Fibroblast of mammary gland (primary cell): Measurements from ENCODE around the gene EYA2.

Experiments used
- DNase-seq: peaks from one replicate; pipeline ENCODE4 v3.0.0-alpha.2; 2010; ENCODE audit warnings: low read depth
- H3K4me3 ChIP-seq: 2 replicates; pipeline ENCODE4 v1.5.1; 2011; ENCODE audit warnings: low read depth, mild to moderate bottlenecking, low read length, moderate library complexity; ENCODE audit not compliant: control insufficient read depth
- TF ChIP-seq, protein P1 (sequence below): conservative IDR thresholded peaks from 2 replicates; pipeline ENCODE4 v1.5.1; 2011; ENCODE audit warnings: low read depth, low read length, inconsistent platforms; ENCODE audit not compliant: control insufficient read depth, insufficient read depth

The EYA2 gene

DNA sequence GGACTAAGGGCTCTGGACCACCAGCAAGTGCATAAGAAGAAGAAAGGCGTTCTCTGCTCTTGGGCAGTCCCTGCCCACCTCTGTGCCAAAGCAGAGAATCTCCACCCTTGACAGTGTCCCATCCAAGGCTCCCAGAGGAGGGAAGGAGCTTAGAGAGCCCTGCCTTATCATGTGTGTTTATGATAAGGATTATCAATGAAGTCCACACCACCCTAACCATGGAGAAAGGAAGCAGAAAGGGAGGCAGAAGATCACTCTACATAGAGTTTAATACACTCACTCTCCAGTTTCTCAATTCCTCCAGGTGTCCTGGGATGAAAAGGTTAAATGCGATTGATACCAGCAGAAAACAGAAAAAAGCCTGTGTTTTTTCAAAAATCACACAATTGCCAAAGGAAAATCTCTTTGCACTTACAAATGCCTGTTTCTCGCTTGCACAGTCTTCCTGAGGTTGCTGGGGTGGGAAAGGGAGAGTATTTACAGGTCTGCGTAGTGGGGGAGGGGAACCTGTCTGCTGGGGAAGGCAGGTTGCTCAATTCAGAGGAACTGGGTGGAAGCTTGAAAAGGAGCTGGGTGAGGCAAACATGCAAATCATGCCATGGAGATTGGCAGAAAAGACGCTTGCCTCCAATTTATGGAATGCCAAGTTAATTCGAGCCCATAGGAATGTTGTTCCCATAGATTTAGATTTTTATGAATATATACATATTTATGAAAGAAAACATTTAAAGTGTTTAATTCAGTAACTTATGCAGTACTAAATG, 104.0 kb downstream of the EYA2 start:
- TF ChIP-seq, protein P1, sequence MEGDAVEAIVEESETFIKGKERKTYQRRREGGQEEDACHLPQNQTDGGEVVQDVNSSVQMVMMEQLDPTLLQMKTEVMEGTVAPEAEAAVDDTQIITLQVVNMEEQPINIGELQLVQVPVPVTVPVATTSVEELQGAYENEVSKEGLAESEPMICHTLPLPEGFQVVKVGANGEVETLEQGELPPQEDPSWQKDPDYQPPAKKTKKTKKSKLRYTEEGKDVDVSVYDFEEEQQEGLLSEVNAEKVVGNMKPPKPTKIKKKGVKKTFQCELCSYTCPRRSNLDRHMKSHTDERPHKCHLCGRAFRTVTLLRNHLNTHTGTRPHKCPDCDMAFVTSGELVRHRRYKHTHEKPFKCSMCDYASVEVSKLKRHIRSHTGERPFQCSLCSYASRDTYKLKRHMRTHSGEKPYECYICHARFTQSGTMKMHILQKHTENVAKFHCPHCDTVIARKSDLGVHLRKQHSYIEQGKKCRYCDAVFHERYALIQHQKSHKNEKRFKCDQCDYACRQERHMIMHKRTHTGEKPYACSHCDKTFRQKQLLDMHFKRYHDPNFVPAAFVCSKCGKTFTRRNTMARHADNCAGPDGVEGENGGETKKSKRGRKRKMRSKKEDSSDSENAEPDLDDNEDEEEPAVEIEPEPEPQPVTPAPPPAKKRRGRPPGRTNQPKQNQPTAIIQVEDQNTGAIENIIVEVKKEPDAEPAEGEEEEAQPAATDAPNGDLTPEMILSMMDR, result no peak
- no peak overlapping the region for H3K4me3 ChIP-seq
- DNase-seq, result no peak

DNA sequence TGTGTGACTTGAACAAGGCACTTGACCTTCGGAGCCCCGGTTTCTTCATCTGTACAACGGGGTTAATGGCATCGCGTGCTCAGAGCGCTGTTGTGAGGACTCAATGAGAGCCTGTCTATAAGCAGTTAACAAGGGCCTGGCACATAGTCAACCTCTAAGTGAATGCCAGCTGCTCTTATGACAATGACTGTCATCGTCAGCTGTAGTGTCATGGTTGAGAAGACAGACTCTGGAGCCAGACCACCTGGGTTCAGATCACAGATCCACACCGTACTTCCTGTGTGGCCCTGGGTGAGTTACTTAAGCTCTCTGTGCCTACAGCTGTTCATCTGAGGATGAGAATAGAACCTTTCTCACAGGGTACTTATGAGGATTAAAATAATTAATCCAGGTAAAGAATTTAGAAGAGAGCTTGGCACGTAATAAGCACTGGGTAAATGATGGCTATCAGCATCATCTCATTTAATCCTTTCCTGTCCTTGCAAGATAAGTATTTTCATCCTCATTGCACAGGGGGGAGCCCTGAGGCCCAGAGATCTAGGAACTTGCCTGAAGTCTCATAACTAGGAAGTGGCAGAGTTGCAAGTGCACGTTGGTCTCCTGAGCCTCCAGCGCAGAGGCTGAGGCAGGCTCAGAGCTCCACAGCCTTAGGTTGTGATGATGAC, 105.3 kb downstream of the EYA2 start:
- no peak overlapping the region for H3K4me3 ChIP-seq
- DNase-seq, result no peak
- TF ChIP-seq, protein P1, result no peak

DNA sequence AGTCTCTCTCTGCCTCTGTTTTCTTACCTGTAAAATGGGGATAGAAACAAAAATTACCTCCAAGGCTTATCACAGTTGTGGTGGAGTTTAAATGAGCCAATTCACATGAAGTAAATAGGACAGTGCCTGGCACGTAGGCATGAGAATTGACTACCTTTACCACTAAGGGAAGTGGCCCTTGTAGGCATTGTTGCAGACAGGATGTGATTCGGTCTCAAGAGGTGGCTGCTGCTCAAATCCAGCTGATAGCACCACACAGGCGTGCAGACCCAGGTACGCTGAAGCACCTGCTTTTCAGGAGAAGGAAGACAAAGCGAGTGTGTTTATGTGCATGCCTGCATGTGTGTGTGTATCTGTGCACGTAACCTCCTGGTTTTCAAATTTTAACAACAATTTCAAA, 108.6 kb downstream of the EYA2 start:
- no peak for DNase-seq
- TF ChIP-seq, protein P1, result no peak
- H3K4me3 ChIP-seq, result no peak overlapping the region

DNA sequence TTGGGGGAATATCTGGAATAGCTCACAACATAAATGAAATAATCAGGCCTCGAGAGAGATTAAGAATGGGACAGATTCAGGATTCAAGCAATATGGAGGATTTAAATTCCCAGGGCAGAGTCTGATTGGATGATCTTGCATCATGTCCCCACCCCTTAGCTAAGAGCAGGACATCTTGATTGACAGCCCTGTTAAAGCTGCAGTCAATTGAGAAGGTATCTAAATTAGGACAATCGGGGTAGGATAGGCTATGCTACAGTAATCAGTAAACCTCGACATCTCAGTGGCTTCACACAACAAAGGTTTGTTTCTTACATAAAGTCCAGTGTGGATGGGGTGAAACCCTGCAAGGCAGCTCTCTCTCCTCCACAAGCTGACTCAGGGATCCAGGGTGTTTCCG, 109.5 kb downstream of the EYA2 start:
- DNase-seq, result no peak
- no peak overlapping the region for H3K4me3 ChIP-seq
- TF ChIP-seq, protein P1, result no peak

DNA sequence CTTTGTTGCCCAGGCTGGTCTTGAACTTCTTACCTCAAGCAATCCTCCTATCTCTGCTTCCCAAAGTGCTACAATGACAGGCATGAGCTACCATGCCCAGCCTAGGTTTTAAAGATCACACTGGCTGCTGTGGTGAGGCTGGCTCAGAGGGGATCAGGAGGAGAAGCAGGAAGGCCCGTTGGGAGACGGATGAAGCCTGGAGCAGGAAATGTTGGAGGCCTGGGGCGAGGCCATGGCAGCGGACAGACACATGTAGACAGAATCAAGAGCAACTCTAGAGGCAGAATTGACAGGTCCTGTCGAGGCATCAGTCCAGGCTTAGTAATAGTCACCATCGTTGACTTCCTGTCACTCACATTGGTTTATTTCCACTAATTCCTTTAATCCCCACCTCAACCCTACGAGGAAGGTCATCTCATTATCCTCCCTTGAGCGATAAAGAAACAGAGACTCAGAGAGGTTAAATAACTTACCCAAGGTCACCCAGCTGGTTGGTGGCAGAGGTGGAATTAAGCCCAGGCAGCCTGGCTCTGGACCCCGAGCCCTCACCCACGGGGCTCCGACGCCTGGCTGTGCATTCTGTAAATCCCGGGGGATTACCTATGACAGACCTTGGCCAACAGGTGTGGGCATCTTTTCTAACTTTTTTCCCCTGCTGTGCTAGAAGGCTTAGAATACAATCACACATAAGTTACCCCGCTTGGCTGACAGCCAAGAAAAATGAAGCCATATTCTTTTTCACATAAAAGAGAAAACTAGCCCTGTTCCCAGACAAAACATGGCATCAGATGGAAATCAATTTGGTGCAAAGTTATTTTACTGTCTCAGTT, 113.4 kb downstream of the EYA2 start:
- no peak for DNase-seq
- TF ChIP-seq, protein P1, result no peak
- H3K4me3 ChIP-seq, result no peak overlapping the region

DNA sequence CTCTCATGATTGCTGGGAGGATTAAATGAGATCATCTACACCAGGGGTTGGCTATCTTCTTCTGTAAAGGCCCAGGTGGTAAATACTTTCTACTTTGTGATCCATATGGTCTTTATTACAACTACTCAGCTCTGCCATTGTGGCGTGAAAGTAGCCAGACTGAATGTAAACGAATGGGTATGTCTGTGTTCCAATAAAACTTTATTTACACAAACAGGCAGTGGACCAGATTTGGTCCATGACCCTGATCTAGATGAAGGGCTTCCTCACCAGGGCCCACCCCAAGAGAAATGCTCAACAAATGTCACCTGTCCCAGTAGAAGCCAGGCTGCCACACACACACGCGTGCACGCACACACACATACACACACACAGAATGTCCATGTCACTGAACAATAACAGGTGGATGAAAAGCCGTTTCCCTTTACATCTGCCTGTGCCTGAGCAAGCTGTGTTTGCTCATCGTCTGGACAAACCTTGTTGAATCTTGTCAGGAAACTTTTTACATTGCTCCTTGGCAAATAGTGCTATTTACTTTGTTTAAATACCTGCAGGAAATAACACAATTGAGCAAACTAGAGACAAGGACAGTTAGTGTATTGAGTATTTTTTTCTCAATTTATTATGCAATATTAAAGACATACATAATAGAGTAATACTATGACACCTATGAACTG, 114.3 kb downstream of the EYA2 start:
- H3K4me3 ChIP-seq, result no peak overlapping the region
- no peak for DNase-seq
- TF ChIP-seq, protein P1, result no peak
